Activated CD8-positive, alpha-beta memory T cell treated with anti-CD3 and anti-CD28 coated beads, Interleukin-2, amount 50 U/mL, for 24 hours (primary cell): Measurements from ENCODE around the gene CACNA1B.
"Not testable (repeated sequence)": the region's sequence is repeated elsewhere in the genome, so short reads cannot be mapped to it uniquely, and the experiment has no call there.

Experiments used
- DNase-seq: peaks from one replicate; pipeline ENCODE4 v3.0.0-alpha.2; 2020; ENCODE audit errors: extremely low read depth

The CACNA1B gene

DNA sequence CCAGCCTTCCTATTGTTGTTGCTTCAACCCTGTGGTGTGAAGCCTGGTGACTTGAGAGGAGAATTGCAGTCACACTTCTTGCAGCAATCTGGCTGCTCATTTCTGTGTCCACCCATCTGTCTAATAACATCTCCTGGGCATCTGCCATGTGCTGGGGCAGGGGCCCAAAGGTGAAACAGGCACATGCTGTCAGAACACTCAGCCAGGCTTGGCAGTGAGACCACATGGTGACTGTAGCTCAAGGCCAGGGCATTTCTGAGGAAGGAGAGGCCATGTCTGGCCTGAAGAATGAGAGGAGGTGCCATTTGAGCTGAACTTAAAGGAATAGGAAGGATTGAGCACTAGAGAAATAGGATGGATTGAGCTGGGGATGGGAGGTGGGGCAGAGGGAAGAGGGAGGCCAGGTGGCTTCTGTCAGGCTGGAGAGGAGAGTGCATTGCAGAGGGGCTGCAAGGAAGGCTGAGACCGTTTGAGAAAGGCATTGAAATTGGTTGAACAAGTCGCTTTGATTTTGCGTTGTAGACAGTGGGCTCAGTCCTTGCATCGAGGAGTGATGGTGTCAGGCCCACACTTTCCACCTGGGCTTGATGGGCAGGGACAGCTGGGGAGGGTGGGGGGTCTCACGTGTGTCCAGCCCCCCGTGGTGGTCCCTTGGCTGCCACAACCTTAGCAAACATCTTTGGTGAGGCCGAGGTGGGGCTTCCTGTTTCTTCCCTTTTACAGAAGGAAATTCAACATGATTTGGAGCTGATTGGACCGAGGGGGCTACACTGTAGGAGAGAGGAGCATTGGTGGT lies 222.4 kb downstream of the CACNA1B start:
- DNase-seq, result no peak

DNA sequence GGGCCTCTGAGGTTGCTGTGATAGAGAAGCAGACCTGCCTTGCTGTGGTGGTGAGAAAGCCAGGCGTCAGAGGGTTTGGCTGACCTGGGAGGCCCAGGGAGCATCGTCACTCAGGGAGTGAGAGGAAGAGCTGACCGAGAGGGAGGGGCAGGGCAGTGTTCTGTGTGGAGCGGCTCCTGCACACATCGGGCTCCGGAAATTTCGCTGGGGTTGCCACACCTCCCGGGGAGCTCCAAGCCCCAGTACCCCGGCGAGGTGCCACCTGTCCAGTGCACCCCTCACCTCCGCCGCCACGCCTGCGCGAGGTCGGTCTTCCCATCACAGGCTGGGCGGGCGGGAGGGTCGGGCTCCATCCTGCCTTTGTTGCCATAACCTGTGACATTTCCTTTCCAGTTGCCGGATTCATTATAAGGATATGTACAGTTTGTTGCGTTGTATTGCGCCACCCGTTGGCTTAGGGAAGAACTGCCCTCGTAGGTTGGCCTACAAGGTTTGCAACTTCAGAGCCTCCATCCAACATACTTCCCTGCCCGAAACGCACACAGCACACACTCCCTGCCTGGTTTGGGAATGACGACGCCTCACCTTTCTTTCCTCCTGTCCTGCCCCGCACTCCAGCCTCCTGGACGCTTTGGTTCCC lies 223.2 kb downstream of the CACNA1B start:
- no peak for DNase-seq

DNA sequence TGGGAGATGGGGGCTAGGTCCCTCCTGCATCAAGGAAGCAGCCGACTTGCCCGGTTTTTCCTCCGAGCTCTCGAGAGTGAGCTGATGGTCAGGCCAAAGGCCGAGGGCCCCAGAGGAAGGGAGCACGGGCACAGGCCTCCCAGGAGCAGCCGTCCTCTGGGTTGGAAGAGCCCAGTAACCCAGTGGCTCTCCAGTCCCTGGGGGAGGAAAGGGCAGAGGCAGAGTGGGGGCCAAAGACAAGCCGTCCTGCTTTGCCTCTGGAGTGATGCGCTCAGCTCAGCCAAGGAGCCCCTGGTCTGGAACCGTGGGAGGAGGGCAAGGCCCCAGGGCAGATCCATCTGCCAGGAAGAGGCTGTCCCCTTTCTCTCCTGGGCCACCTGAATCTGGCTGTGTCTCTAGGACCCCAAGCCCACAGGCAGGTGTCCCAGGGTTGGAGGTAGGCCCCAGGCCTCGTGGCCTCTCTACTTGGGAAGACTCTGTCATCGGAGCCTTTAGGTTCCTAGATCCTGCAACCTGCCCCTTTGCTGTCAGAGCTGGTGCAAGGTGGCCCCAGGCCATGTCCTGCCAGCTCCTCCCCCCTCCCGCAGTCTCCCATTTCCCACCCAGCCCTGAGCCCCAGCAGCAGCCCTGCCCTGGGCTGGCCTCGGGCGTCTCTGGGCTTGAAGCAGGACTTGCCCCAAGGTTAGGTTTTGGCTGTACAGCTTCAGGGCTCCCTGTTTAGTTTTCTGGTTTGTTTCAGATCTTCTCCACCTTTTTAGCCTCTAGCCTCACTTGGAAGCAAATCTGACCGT lies 224.1 kb downstream of the CACNA1B start:
- no peak for DNase-seq

DNA sequence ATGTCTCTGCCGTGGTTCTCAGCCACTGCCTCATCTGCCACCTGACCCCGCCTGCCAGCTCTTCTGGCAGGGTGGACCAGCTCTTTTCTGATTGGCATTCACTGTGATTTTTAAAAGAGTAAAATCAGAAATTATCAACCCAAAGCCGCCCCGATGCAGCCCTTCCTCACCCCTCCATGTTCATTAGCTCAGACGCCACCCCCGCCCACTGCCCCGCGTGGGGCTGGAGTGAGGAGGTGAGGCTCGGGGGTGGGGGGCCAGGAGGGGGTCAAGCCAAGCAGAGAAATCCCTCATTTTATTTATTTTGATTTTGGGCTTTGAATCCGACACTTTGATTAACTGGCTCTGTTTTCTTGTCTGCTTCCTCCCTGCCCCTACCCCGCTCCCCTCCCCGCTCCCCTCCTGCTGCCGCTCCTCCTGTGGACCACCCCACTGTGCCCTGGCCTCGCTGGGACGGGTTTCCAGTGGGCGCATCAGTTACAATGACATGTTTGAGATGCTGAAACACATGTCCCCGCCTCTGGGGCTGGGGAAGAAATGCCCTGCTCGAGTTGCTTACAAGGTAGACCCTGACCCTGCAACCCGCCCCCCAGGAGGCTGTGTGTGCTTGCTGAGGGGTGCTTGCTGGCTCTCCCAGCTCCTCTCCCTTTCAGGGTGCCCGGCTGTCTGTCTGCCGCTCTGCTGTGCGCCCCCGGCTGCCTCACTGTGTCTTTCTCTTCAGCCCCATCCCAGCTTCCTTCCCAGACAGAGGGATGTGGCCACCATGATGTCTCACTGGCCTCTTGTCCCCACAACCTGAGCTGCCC lies 224.9 kb downstream of the CACNA1B start:
- no peak for DNase-seq

DNA sequence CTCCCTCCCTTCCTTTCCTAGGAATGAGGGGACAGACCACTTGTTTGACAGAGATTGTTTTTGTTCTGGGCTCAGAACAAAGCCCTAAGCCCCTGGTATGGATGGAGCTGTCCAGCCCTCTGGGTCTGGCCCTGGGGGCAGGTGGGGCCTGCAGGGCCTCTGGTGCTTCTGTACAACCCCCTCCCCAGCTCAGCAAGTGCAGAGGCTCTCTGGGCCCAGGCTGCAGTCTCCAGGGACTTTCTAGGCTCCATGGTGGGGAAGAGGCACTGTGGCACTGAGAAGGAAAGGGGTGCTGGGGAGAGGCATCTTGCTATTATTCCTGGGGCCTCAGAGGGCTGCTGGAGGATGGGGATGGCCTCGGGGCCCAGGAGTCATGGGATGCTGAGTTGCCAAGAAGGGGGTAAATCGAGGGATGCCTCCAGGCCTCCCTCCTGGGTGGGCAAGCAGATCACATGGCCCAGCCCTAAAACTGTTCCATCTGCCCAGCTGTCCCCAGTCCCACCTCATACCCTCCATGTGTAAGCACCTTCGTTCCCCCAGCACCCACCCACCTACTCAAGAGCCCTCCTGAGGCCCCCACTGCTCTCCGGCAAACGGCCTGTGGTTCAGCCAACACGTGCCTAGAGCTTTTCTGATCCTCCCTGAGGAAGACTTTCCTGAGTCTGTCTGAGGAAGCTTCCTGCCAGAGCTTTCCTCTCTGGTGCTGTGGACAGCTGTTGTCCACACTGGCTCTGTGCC lies 225.7 kb downstream of the CACNA1B start:
- no peak for DNase-seq

DNA sequence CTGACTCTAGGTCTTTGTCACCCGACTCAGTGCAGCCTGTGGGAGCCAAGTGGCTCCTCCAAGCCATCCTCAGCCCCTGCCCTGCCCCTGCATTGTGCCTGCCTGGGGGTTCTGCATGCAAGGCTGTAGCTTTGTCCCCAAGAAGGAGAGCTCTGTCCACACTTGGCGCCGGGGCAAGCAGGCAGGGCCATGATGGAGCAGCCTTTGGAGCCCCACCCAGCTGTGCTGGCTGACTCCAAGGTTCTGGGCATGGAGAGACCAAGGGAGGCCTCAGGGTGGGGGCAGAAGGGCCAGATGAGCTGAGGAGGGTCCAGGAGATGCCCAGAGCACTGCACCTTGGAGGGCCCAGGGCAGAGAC lies 226.2 kb downstream of the CACNA1B start:
- no peak for DNase-seq

DNA sequence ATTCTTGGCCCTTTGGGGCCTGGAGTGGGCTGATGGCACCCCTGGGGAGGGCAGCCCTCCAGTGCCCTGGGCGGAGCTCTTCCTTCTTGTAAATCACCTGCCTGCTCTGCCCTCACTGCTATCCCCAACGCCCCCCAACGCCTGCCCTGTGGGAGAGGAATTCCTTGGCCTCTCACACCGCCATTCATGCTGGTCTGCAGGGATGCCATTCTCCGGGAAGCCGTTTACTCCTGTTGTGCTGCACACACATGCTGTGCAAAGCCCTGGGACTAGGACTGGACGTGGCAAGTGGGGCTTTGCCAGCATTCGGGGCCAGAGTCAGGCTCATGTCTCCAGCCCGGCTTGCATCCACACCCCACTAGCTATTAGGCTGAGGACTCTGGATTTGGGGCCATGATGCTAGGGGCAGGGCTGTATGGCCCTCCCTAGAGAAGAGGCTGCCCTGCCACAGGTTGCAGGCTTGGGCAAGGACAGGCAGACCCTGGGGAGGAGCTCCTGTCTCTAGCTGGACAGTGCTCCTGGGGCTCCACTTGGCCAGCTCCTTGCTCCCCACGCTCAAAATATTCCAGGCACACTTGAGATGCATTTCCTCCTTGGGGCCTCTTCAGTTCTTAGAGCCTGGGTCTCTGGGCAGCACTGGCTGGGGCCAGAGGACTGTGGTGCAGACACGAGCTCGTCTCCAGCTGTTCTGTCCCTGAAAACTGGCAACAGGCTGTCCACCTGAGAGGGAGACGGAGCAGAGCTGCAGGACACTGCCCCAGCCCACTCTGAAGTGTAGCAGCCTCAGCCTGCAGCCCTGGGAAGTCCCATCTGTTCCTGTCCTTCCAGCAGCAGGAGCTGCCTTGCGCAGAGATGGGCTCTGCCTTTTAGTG lies 226.9 kb downstream of the CACNA1B start:
- no peak for DNase-seq

DNA sequence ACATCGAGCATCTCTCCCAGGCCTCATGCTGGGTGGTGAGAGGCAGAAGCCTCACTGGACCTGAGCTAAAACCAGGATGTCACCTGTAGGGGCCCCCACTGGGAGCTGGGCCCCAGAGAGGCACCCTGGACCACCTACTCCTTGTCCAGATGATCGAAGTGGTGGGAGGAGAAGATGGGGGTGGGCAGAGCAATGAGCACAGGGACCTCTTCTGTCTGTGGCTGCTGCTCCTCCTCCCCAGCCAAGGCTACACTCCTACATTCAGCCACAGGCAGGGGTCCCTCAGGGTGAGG lies 227.5 kb downstream of the CACNA1B start:
- no peak for DNase-seq

DNA sequence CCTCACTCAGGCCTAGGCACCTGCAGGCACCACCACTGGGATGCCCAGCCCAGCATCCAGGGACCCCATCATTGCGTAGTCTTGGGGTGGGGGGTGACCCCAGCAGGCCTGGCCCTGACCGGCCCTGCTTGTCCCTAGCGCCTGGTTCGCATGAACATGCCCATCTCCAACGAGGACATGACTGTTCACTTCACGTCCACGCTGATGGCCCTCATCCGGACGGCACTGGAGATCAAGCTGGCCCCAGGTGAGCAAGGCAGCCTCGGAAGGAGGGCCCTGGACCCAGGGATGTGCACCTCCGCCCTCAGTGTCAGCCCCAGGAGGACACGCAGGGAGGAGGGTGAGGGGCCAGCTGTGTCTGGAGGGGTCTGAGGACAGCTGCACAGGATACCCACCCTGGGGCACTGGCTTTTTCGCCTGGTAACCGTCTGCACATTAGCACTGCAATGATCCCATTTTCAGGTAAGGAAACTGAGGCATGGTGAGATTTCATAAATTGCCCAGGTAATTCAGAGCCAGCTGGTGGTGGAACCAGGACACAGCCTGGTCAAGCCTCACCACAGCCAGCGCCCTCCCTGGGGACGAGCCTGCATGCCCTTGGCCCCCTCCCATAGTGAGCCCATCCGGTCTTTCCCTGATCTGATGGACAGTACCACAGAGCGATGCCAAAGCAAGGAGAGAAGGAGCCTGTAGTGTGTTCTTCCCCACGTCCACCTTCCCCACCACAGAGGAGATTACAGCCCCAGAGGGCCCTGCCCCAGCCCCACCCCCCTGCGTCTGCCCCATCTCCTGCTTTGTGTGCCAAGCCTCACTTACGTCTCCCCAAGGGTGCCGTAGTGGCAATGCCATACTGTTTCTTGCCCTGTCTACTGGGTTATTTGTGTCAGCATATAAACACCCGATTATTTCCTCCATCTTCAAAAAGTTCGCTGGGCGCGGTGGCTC lies 228.3 kb downstream of the CACNA1B start:
- no peak for DNase-seq

DNA sequence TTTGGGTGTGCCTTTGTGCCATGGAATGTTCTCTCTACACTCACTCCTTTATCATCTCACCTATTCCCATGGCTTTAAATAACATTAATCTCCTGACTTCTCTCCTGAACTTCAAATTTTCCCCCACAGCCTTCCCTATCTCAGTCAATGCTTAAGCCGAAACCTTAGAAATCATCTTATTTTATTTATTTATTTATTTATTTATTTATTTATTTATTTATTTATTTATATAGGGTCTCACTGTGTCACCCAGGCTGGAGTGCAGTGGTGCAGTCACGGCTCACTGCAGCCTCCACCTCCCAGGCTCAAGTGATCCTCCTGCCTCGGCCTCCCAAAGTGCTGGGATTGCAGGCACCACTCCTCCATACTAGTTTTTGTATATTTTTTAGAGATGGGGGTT lies 229.5 kb downstream of the CACNA1B start:
- not testable (repeated sequence) for DNase-seq

DNA sequence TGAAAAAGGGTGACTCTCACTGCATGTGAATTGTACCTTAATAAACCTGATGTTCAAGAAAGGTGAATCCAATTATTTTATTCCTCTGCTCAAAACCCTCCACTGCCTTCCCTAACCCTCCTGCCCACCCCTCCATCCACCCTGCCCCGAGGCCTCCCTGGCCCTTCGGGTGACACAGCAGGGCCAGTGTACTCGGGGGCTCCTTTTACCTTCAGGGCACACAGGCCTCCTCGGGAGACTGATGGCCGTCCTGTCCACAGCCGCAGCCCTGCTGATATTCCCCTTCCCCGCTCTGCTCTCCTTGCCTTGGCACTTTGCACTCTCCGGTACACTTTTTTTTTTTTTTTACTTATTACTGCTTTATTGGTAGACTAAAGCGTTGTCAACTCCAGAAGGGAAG lies 234.0 kb downstream of the CACNA1B start:
- no peak for DNase-seq

DNA sequence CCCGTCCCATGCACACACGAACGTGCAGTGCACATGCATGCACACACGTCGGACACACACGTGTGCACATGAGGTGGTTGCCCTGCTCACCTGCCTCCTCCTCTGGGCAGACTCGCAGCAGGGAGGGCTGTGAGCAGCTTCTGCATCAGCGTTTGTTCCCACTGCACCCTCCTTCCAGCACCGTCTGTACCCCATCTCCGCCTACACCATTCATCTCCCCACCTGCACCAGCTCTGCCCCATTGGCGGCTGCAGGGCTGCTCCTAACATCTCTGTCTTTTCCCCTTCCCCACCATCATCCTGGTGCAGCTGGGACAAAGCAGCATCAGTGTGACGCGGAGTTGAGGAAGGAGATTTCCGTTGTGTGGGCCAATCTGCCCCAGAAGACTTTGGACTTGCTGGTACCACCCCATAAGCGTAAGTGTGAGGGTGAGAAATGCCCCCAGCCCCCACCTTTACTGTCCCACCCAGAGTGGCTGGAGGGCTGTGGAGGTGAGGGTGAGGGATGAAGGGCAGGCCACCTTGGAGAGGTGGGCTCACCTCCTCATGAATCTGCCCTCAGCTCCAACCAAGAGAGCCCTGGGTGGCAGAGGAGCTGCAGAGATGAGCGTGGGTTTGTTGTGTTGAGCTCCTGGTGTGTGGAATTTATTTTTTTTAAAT lies 234.6 kb downstream of the CACNA1B start:
- no peak for DNase-seq

DNA sequence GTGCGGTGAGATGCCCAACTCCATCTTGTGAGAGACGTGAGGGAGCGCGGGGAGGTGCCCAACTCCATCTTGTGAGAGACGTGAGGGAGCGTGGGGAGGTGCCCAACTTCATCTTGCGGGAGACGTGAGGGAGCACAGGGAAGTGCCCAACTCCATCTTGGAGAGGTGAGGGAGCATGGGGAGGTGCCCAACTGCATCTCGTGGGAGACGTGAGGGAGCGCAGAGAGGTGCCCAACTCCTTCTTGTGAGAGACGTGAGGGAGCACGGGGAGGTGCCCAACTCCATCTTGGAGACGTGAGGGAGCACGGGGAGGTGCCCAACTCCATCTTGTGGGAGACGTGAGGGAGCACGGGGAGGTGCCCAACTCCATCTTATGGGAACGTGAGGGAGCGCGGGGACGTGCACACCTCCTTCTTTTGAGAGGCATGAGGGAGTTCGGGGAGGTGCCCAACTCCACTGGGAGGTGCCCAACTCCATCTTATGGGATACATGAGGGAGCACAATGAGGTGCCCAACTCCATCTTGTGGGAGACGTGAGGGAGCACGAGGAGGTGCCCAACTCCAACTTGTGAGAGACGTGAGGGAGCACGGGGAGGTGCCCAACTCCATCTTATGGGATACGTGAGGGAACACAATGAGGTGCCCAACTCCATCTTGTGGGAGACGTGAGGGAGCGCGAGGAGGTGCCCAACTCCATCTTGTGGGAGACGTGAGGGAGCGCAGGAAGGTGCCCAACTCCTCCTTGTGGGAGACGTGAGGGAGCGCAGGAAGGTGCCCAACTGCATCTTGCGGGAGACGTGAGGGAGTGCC lies 235.4 kb downstream of the CACNA1B start:
- DNase-seq, result no peak

DNA sequence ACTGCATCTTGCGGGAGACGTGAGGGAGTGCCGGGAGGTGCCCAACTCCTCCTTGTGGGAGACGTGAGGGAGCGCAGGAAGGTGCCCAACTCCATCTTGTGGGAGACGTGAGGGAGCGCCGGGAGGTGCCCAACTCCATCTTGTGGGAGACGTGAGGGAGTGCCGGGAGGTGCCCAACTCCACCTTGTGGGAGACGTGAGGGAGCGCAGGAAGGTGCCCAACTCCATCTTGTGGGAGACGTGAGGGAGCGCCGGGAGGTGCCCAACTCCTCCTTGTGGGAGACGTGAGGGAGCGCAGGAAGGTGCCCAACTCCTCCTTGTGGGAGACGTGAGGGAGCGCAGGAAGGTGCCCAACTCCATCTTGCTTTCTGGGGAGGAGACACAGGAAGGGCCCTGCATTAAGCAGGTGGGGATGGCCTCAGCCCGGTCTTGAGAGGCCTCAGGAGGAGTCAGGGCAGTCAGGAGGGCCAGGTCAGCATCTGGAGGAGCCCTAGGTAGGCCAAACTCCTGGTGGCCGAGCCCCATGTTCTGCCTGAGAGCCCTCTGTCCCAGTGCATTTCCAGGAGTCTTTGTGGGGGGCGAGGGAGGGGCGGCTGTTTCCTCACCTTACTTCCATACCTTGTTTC lies 236.2 kb downstream of the CACNA1B start:
- DNase-seq, result not testable (repeated sequence)

DNA sequence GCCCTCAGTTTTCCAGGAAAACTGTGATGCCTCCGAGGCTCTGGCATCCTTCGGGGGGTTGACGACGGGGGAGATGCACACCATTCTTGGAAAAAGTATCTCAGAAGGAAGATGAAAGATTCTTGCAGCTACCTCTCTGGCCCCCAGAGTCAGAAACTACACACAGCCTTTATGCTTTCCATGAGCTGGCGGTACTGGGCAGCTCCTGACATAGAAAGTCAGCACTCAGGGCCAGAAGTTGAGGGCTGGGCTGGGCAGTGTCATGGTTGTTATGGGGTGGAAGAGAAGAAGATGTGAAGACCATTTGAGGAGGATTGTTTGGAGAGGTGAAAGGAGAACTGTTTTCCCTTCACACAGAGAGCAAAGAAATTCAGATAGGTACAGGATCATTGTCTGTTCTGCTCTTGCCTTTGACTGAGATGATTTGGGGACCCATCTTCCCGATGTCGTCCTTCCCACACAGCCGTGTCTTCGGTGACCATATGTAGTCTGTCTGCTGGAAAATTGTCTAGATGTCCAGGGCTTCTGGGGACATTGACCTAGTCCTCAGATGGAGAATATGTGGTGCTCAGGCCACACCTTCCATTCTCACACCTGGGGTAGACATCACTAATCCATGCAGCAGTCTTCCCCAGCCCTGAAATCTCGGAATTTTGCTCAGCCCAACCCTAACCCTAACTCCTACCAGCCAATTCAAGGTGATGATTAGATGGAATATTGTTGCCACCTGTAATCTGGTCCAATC lies 237.1 kb downstream of the CACNA1B start:
- no peak for DNase-seq

DNA sequence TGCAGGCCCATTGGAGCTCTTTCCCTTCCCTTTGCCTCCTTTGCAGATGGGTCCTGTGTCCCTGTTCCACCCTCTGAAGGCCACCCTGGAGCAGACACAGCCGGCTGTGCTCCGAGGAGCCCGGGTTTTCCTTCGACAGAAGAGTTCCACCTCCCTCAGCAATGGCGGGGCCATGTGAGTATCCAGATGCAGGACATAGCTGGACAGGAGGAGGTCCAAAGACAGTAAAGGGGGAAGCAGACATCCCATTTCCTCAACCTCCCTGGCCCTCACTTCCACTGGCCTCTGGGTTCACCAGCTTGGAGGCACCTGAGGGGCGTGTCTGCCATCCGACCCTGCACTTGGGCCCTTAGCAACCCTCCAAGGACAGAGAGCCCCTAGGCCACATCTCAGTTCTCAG lies 237.9 kb downstream of the CACNA1B start:
- no peak for DNase-seq

DNA sequence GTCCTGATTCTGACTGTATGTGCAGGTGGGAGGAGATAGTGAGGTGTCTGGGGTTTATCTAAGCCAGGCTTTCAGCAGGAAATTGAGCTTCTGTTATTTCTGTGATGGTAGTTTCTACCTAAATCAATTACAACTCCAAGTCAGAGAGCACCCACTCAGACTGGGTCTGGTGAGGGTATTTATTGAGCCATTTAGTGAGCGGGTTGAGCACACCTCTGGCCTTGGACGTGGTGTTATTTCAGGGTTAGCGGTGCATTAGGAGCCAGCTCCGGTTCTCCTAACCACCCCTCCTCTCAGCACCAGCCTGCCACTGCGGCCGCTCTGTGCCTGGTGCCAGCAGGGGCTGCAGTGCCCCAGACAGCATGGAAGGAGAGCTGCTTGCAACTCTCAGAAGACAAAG lies 238.9 kb downstream of the CACNA1B start:
- DNase-seq, result no peak
